Effector CD4-positive, alpha-beta T cell (primary cell): ENCODE measurements around the gene LRRC53.

Experiments used
- DNase-seq: peaks from one replicate; pipeline ENCODE4 v3.0.0-alpha.2; 2020

LRRC53 gene

GRCh38 chr1:74429580-74429979 lies 82.8 kb downstream of the LRRC53 start:
- no peak for DNase-seq

GRCh38 chr1:74427681-74428080 lies 84.7 kb downstream of the LRRC53 start:
- no peak for DNase-seq

- DNase-seq = no peak
Measured at GRCh38 chr1:74426208-74426937, 86.0 kb downstream of the LRRC53 start.

GRCh38 chr1:74425676-74426075 lies 86.7 kb downstream of the LRRC53 start:
- DNase-seq = no peak

- no peak for DNase-seq
Measured at GRCh38 chr1:74423471-74423870, 88.9 kb downstream of the LRRC53 start.

GRCh38 chr1:74422421-74423292 lies 89.8 kb downstream of the LRRC53 start:
- DNase-seq = no peak

GRCh38 chr1:74420467-74420866 lies 91.9 kb downstream of the LRRC53 start:
- no peak for DNase-seq
